DMS114 treated with DMSO at 0.1 percent for 48 hours (cell line): ENCODE data around the gene CRIM1.

Source experiments
- DNase-seq: peaks from one replicate; lab custom pipeline; 2025; ENCODE audit not compliant: unreplicated experiment; lab: John Stamatoyannopoulos, UW

The CRIM1 gene

GRCh38 chr2:36572054-36572718 lies 216.6 kb downstream of the CRIM1 start:
- no peak for DNase-seq

GRCh38 chr2:36572719-36573059 lies 217.1 kb downstream of the CRIM1 start:
- no peak for DNase-seq

- DNase-seq, result no peak
These were observed 217.6 kb downstream of the CRIM1 start for GRCh38 chr2:36573165-36573564.

- DNase-seq, result no peak
These were observed 219.0 kb downstream of the CRIM1 start for GRCh38 chr2:36574560-36574959.

- DNase-seq, result no peak
These were observed 222.3 kb downstream of the CRIM1 start for GRCh38 chr2:36577884-36578283.

- DNase-seq, result no peak
These were observed 223.0 kb downstream of the CRIM1 start for GRCh38 chr2:36578343-36579296.

GRCh38 chr2:36579297-36579664 lies 223.7 kb downstream of the CRIM1 start:
- no peak for DNase-seq

- DNase-seq, result no peak
These were observed 227.0 kb downstream of the CRIM1 start for GRCh38 chr2:36582538-36582937.

GRCh38 chr2:36582951-36583350 lies 227.4 kb downstream of the CRIM1 start:
- no peak for DNase-seq

GRCh38 chr2:36584148-36584794 lies 228.7 kb downstream of the CRIM1 start:
- no peak for DNase-seq

GRCh38 chr2:36586672-36587071 lies 231.1 kb downstream of the CRIM1 start:
- DNase-seq, result no peak

- no peak for DNase-seq
These were observed 231.5 kb downstream of the CRIM1 start for GRCh38 chr2:36587101-36587500.

GRCh38 chr2:36587556-36587955 lies 232.0 kb downstream of the CRIM1 start:
- no peak for DNase-seq

GRCh38 chr2:36589230-36589630 lies 233.7 kb downstream of the CRIM1 start:
- no peak for DNase-seq

GRCh38 chr2:36594849-36595248 lies 239.3 kb downstream of the CRIM1 start:
- no peak for DNase-seq

GRCh38 chr2:36596397-36596796 lies 240.8 kb downstream of the CRIM1 start:
- no peak for DNase-seq

- no peak for DNase-seq
These were observed 241.5 kb downstream of the CRIM1 start for GRCh38 chr2:36597003-36597531.

GRCh38 chr2:36597532-36598377 lies 242.2 kb downstream of the CRIM1 start, which contains the start of gene FEZ2:
TSS of gene FEZ2 (minus strand) at chr2:36598168. CDS start at chr2:36598142, 26 bp downstream.
- DNase-seq, result peak; percentile 34
